ENCODE measurements around the gene COPZ2. TPM values are rescaled to one million over a fixed set of nuclear protein-coding genes. Genes with fewer than 3 reads are reported as not detected.

The COPZ2 gene
- total RNA-seq, 4 donors from 2014 or later = 40.5 to 73.9 (median 62.2) TPM

DNA sequence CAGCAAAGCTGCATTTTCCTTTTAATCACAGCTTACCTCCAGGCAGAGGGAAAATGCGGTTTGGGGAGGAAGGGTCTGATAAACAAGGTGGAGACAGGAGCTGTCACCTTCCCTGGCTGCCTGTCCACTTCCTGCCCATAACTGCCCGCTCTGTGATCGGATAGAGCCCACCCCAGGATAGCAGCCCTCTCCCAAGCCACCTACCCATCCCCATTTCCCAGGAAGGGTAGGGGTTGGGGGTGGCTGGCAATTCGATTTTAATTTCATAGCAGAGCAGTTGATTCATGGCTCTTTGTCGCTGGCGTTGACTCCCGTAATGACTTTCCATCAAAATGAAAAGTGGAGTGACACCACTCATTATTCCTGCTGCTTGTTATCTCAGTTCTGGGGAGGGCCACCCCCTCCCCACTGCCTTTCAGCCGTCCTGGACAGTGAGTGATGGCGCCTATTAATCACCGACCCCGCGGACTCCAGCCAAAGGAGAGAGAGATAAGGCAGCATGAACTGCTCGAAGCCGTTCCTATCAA lies 55.4 kb downstream of the COPZ2 start:
- Histone ChIP-seq H3K4me1 (peaks cover 0 to 15% (median 3%) of the 10 kb centered on the region in 4 donors), H3K4me3 (no peak overlapping the region), H3K9me3 (no peaks in the 10 kb centered on the region), H3K27ac (no peak overlapping the region), H3K36me3 (peaks cover 0 to 80% (median 23%) of the 10 kb centered on the region in 3 donors), H3K27me3 (no peaks in the 10 kb centered on the region)
- DNase-seq (ENCODE audit: low spot score in 2 of 2) = no peak
- TF ChIP-seq POLR2A (IDR thresholded peaks at IDR 0.05) (no peak), EP300 (IDR thresholded peaks at IDR 0.05) (no peak)
- TF ChIP-seq, protein P1, sequence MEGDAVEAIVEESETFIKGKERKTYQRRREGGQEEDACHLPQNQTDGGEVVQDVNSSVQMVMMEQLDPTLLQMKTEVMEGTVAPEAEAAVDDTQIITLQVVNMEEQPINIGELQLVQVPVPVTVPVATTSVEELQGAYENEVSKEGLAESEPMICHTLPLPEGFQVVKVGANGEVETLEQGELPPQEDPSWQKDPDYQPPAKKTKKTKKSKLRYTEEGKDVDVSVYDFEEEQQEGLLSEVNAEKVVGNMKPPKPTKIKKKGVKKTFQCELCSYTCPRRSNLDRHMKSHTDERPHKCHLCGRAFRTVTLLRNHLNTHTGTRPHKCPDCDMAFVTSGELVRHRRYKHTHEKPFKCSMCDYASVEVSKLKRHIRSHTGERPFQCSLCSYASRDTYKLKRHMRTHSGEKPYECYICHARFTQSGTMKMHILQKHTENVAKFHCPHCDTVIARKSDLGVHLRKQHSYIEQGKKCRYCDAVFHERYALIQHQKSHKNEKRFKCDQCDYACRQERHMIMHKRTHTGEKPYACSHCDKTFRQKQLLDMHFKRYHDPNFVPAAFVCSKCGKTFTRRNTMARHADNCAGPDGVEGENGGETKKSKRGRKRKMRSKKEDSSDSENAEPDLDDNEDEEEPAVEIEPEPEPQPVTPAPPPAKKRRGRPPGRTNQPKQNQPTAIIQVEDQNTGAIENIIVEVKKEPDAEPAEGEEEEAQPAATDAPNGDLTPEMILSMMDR (IDR thresholded peaks at IDR 0.05) = no peak
- 68 to 69% methylated on average over 14 of the region's 14 CpGs for WGBS, 2 donors

DNA sequence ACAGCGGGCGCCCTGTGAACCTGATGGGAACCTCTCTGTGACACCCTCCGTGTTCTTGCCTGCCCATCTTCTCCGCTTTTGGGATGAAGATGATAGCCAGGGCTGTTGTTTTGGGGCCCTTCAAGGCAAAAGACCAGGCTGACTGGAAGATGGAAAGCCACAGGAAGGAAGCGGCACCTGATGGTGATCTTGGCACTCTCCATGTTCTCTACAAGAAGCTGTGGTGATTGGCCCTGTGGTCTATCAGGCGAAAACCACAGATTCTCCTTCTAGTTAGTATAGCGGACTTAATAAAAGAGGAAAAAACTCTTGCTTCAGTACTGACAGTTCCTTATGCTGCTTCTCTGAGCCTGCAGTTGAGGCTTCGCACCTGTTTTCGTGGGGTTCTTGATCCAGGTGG lies 56.1 kb downstream of the COPZ2 start:
- Histone ChIP-seq H3K27me3 (no peaks in the 10 kb centered on the region), H3K4me1 (peaks cover 0 to 10% (median 0%) of the 10 kb centered on the region in 4 donors), H3K4me3 (no peak overlapping the region), H3K9me3 (no peaks in the 10 kb centered on the region), H3K27ac (no peak overlapping the region), H3K36me3 (peaks cover 0 to 87% (median 23%) of the 10 kb centered on the region in 3 donors)
- no peak for DNase-seq (ENCODE audit: low spot score in 2 of 2)
- no peak for TF ChIP-seq POLR2A (IDR thresholded peaks at IDR 0.05)
- no peak for TF ChIP-seq EP300 (IDR thresholded peaks at IDR 0.05)
- TF ChIP-seq, protein P1 (IDR thresholded peaks at IDR 0.05) = no peak
- WGBS, 2 donors = 93 to 94% methylated on average over 9 of the region's 9 CpGs

DNA sequence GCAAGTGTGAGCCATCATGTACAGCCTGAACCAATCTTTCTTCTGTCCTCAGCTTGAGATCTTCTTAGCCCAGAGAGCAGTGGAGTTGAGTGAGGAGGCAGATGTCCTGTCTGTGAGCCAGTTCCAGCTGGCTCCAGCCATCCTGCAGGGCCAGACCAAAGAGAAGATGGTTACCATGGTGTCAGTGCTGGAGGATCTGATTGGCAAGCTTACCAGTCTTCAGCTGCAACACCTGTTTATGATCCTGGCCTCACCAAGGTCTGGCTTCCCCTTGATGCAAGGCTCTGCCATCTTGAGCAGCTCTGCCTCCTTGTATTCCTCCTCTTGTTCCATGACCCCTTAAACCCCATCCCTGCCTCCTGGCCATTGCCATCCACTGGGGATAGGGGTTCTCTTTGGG lies 57.1 kb downstream of the COPZ2 start:
- peaks cover 0 to 96% (median 24%) of the 10 kb centered on the region in 3 donors for H3K36me3 ChIP-seq
- peaks cover 0 to 10% (median 0%) of the 10 kb centered on the region in 4 donors for H3K4me1 ChIP-seq
- H3K9me3 ChIP-seq = no peaks in the 10 kb centered on the region
- H3K27me3 ChIP-seq = no peaks in the 10 kb centered on the region
- TF ChIP-seq POLR2A (IDR thresholded peaks at IDR 0.05) (no peak), EP300 (IDR thresholded peaks at IDR 0.05) (no peak)
- TF ChIP-seq, protein P1 (IDR thresholded peaks at IDR 0.05) = no peak
- no peak overlapping the region for H3K4me3 ChIP-seq
- H3K27ac ChIP-seq = no peak overlapping the region
- no peak for DNase-seq (ENCODE audit: low spot score in 2 of 2)

DNA sequence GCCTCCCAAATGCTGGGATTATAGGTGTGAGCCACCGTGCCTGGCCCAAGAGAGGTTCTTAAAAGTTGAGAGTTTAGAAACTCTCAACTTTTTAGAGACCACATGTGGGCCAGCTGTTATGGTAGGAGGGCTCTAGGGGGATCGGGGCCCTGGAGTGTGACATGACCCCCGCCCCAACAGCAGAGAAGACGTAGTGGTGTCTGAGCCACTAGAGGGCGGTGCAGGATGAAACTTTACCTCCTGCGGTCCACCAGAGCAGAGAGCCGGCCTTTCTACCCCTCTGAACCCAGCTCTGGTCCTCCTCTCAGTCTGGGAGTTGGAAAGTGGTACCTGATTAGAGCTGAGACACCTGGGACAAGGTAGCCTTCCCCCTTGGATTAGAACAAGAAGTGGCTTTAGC lies 59.3 kb downstream of the COPZ2 start:
- DNase-seq (ENCODE audit: low spot score in 2 of 2) = peak in 1 of 2 donors; percentile 23
- H3K36me3 ChIP-seq = peaks cover 0 to 100% (median 32%) of the 10 kb centered on the region in 3 donors

More for the DNA sequence above, 59.3 kb downstream of the COPZ2 start:
- WGBS, 2 donors = 19 to 25% methylated on average over 7 of the region's 7 CpGs
- no peak overlapping the region for H3K4me3 ChIP-seq
- no peak overlapping the region for H3K27ac ChIP-seq
- TF ChIP-seq POLR2A (IDR thresholded peaks at IDR 0.05) = no peak
- TF ChIP-seq, protein P1 (IDR thresholded peaks at IDR 0.05) = peak; percentile 58 to 83 (median 70)
- TF ChIP-seq EP300 (IDR thresholded peaks at IDR 0.05) = no peak
- no peaks in the 10 kb centered on the region for H3K27me3 ChIP-seq
- H3K4me1 ChIP-seq = peaks cover 0 to 10% (median 0%) of the 10 kb centered on the region in 4 donors
- H3K9me3 ChIP-seq = no peaks in the 10 kb centered on the region

Small RNA genes within 50 kb of the gene (small RNA-seq; reads per million reads assigned to genes)
- gene AC004477.2 = not detected
- gene MIR152 = 130 reads per million, percentile 96 among the genes with 10 or more reads in this experiment

Other genes starting within 250 kb of the COPZ2 start
- gene OSBPL7, start 216.0 kb downstream of the COPZ2 start, total RNA-seq = 10 to 100 TPM in 2 of 4 donors, 1 to 10 TPM in 2; 8.6 to 19.5 (median 11.2) TPM
- 10 to 100 TPM; 23.4 to 33.4 (median 29.9) TPM for gene MRPL10, start 206.3 kb downstream of the COPZ2 start, total RNA-seq
- under 1 TPM in 1 of 4 donors, not detected in 3; 0.60 TPM for gene LRRC46, start 206.1 kb downstream of the COPZ2 start, total RNA-seq
- 10 to 100 TPM; 49.8 to 68.6 (median 56.6) TPM for gene SCRN2, start 196.5 kb downstream of the COPZ2 start, total RNA-seq
- 1 to 10 TPM in 1 of 4 donors, under 1 TPM in 3; 0.30 to 1.3 (median 0.71) TPM for gene SP6, start 186.6 kb downstream of the COPZ2 start, total RNA-seq
- gene SP2, start 141.6 kb downstream of the COPZ2 start, total RNA-seq = 1 to 10 TPM; 5.9 to 7.2 (median 7.1) TPM
- 10 to 100 TPM; 36.0 to 56.8 (median 51.2) TPM for gene PNPO, start 96.2 kb downstream of the COPZ2 start, total RNA-seq
- not detected for gene PRR15L, start 79.9 kb downstream of the COPZ2 start, total RNA-seq
- gene CDK5RAP3, start 66.7 kb downstream of the COPZ2 start, total RNA-seq = 100 to 1,000 TPM; 163 to 310 (median 200) TPM
- gene NFE2L1, start 10.6 kb upstream of the COPZ2 start, total RNA-seq = 100 to 1,000 TPM; 216 to 327 (median 255) TPM
- gene CBX1, start 63.7 kb upstream of the COPZ2 start, total RNA-seq = 10 to 100 TPM; 24.0 to 59.0 (median 28.9) TPM
- gene SNX11, start 70.0 kb upstream of the COPZ2 start, total RNA-seq = 10 to 100 TPM; 10.0 to 17.2 (median 16.2) TPM